Heart left ventricle (tissue), 16 donors: Measurements from ENCODE around the gene STK11. TPM values are rescaled to one million over a fixed set of nuclear protein-coding genes. Genes with fewer than 3 reads are reported as not detected.

Source experiments
- ATAC-seq, 4 donors: fragments of 200-7000 bp; cut with Tn5 transposase; one replicate each; pipeline ENCODE4 v1.9.1; 2020 to 2022; ENCODE audit warnings: moderate library complexity in 4 of 4, mild to moderate bottlenecking in 3 of 4, moderate number of reproducible peaks in 1 of 4
- DNase-seq, 5 donors: peaks; one replicate each; pipeline ENCODE4 v3.0.0-alpha.2; 2020
- H3K27ac ChIP-seq, 12 donors: fragments of 200-600 bp; sonication (generic) in 4 of 12; one replicate each; pipeline versions ENCODE4 v1.5.0 to v1.8.0; 2016 to 2022; ENCODE audit warnings: mild to moderate bottlenecking in 2 of 12
- H3K27me3 ChIP-seq, 9 donors: fragments of 200-600 bp; sonication (generic) in 2 of 9; one replicate each; pipeline versions ENCODE4 v1.5.1 to v1.8.0; 2016 to 2022; ENCODE audit warnings: mild to moderate bottlenecking in 3 of 9
- H3K36me3 ChIP-seq, 9 donors: fragments of 200-600 bp; sonication (generic) in 2 of 9; one replicate each; pipeline versions ENCODE4 v1.5.0 to v1.8.0; 2018 to 2022; ENCODE audit warnings: mild to moderate bottlenecking in 2 of 9
- H3K4me1 ChIP-seq, 12 donors: fragments of 200-600 bp; sonication (generic) in 4 of 12; one replicate each; pipeline versions ENCODE4 v1.5.0 to v1.8.0; 2016 to 2022; ENCODE audit warnings: mild to moderate bottlenecking in 3 of 12
- H3K4me3 ChIP-seq, 12 donors: fragments of 200-600 bp; sonication (generic) in 4 of 12; one replicate each; pipeline versions ENCODE4 v1.5.0 to v1.8.0; 2017 to 2022; ENCODE audit warnings: mild to moderate bottlenecking in 9 of 12, moderate library complexity in 4 of 12
- H3K9me3 ChIP-seq, 12 donors: fragments of 200-600 bp; sonication (generic) in 4 of 12; one replicate each; pipeline versions ENCODE4 v1.5.0 to v1.8.0; 2016 to 2022; ENCODE audit warnings: mild to moderate bottlenecking in 1 of 12
- CTCF ChIP-seq, 12 donors: fragments of 200-600 bp; sonication (generic) in 4 of 12; IDR thresholded peaks; one replicate each; pipeline versions ENCODE4 v1.5.0 to v1.8.0; 2018 to 2022; ENCODE audit warnings: antibody characterized with exemption in 12 of 12, mild to moderate bottlenecking in 5 of 12
- POLR2A ChIP-seq, 2 donors: fragments of 450-650 bp; IDR thresholded peaks; one replicate each; pipeline ENCODE4 v1.6.1; 2017; ENCODE audit warnings: antibody characterized with exemption in 2 of 2, mild to moderate bottlenecking in 2 of 2, moderate library complexity in 2 of 2
- WGBS, 4 donors: extraction: QIAGEN DNeasy Blood & Tissue Kit in 2 of 4; methylation state at CpG; one replicate each; pipeline versions ENCODE4 v1.1.5 to v1.1.7; 2013 to 2018; 5-methylcytosine and 5-hydroxymethylcytosine counted together
- intact Hi-C, 10 donors: fragments of 100-400 bp; cut with DNase I; formaldehyde crosslinking; loops; one replicate each; pipeline versions ENCODE4 v1.11.1 to v1.14.2; 2022
- polyA plus RNA-seq, 2 donors: library from polyadenylated mRNA; stranded (reverse); fragments of 200-250 nt; gene quantifications; one replicate each; pipeline ENCODE4 v1.2.3, GENCODE V29; 2013
- total RNA-seq, 9 donors: library from RNA; depleted of rRNA in 2 of 9; stranded (reverse); fragments of >200 nt in 2 of 9; fragmentation: NEBNext Ultra II Directional in 3 of 9; extraction: Animal tissue kit (Norgen Biotek cat#: 25700) in 3 of 9; gene quantifications; one replicate each; pipeline versions ENCODE4 v1.1.0 to v1.2.4, GENCODE V29; 2016 to 2023
- donor health status: ischemic (EF 13 %, LVEDD 7.1; RV severe dilation, severe dysfunction).
- donor health status: healthy with polysubstance abuse.
- donor health status: DM: no; HTN: yes; CAD: no.
- donor health status: DM: no; HTN: no; CAD: no.
- donor health status: ischemic (EF 25% LVEDD 6.9; RV normal size, moderate dysfunction).
- donor health status: ischemic (EF 25% LVEDD 5.7; RV mildly dilated, moderate dysfunction).
- donor health status: healthy.
- donor health status: DM: yes; HTN: yes; CAD: no.
- donor health status: ischemic (EF 35%, LVEDD 5.7; RV mildly dilated, moderate dysfunction).
- donor health status: nonischemic (EF 11% LVEDD 7.7; RV severe dilation, severe dysfunction).
- donor health status: DM: yes; HTN: yes; CAD: no.
- donor health status: PGD.
- donor health status: ischemic (EF 29% LVEDD 5.4; RV normal size, mild dysfunction).
- donor health status: nonischemic (EF 23%, LVEDD 6.1; RV moderate dilation, normal function).

Gene STK11
- total and polyA plus RNA-seq, 11 donors = 44.7 to 92.0 (median 50.7) TPM

- intact Hi-C loops = loop anchor here in 1 of 10 donors (2.0 kb wide), 1 partner anchor 22 kb away; the partner anchor contains the start of gene ATP5F1D
- H3K4me1 ChIP-seq = peaks cover 17 to 92% (median 72%) of the 10 kb centered on the region in 12 donors
- peak overlapping the region; percentile 69 to 96 (median 88) for H3K27ac ChIP-seq
- 77 to 85% (median 81%) methylated on average over 25 to 37 of the region's 37 CpGs for WGBS, 4 donors
- peak in 2 of 5 donors; percentile 9 to 55 for DNase-seq
- ATAC-seq = no peak
- TF ChIP-seq POLR2A (IDR thresholded peaks at IDR 0.05) (no peak), CTCF (IDR thresholded peaks at IDR 0.05) (no peak)
- no peak overlapping the region for H3K4me3 ChIP-seq
- H3K27me3 ChIP-seq = no peaks in the 10 kb centered on the region
- peaks cover 0 to 42% (median 37%) of the 10 kb centered on the region in 9 donors for H3K36me3 ChIP-seq
- no peaks in the 10 kb centered on the region for H3K9me3 ChIP-seq
These were observed 13.4 kb downstream of the STK11 start for GRCh38 chr19:1218751-1219567.

DNA sequence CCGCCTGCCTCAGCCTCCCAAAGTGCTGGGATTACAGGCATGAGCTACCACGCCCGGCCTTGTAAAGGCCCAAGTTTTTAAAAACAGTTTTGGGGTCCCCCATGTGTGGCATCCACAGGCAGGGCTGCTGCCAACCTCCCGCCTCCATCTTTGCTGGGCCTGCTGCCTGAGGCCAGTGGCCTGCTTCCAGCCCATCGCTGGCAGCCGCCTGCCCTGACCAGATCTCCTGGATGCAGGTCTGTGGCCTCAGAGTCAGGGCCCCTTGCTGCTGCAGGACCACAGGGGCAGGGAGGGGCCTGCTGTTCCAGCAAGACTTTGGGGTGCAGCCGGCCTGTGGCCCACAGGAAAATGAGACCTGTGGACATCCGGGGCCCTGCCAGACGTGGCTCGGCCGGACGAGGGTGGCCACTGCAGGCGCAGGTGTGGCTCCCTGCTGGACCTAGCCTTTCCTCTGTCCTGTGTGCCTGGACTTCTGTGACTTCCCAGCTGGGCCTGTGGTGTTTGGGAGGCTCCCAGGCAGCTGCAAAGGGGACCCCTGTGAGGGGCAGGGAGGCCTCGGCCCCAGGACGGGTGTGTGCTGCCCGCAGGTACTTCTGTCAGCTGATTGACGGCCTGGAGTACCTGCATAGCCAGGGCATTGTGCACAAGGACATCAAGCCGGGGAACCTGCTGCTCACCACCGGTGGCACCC, 14.4 kb downstream of the STK11 start:
- intact Hi-C loops = loop anchor here in 2 of 10 donors (2.0 kb wide), 1 partner anchor 21 kb away; the partner anchor contains the start of gene ATP5F1D (in 2 of the 2)
- Histone ChIP-seq H3K27me3 (no peaks in the 10 kb centered on the region), H3K36me3 (peaks cover 0 to 52% (median 45%) of the 10 kb centered on the region in 9 donors), H3K27ac (peak overlapping the region in 6 of 12 donors; percentile 18 to 96 (median 64)), H3K9me3 (no peaks in the 10 kb centered on the region), H3K4me1 (peaks cover 13 to 82% (median 62%) of the 10 kb centered on the region in 12 donors), H3K4me3 (no peak overlapping the region)
- TF ChIP-seq CTCF (IDR thresholded peaks at IDR 0.05) (no peak), POLR2A (IDR thresholded peaks at IDR 0.05) (no peak)
- ATAC-seq (no peak), DNase-seq (peak in 1 of 5 donors; percentile 57)
- WGBS, 4 donors = 87 to 94% (median 89%) methylated on average over 16 to 19 of the region's 19 CpGs

- 81 to 87% (median 86%) methylated on average over 17 to 33 of the region's 33 CpGs for WGBS, 4 donors
- DNase-seq (peak in 1 of 5 donors; percentile 53), ATAC-seq (no peak)
- peaks cover 0 to 56% (median 51%) of the 10 kb centered on the region in 9 donors for H3K36me3 ChIP-seq
- no peaks in the 10 kb centered on the region for H3K9me3 ChIP-seq
- H3K4me3 ChIP-seq = no peak overlapping the region
- peak in 1 of 12 donors; percentile 11 for TF ChIP-seq CTCF (IDR thresholded peaks at IDR 0.05)
- no peak for TF ChIP-seq POLR2A (IDR thresholded peaks at IDR 0.05)
- peaks cover 13 to 77% (median 57%) of the 10 kb centered on the region in 12 donors for H3K4me1 ChIP-seq
- H3K27ac ChIP-seq = peak overlapping the region in 4 of 12 donors; percentile 18 to 96 (median 40)
- intact Hi-C loops = loop anchor here in 1 of 10 donors (2.0 kb wide), 1 partner anchor 20 kb away; the partner anchor contains the start of gene ATP5F1D
- no peaks in the 10 kb centered on the region for H3K27me3 ChIP-seq
These were observed 14.9 kb downstream of the STK11 start for GRCh38 chr19:1220477-1220930.
